Sigmoid colon (tissue), 7 donors: ENCODE results near the gene MMAA. TPM values are rescaled to one million over a fixed set of nuclear protein-coding genes. Genes with fewer than 3 reads are reported as not detected.

Experiments used
- DNase-seq: peaks from one replicate; pipeline ENCODE4 v3.0.0-alpha.2; 2019
- H3K27ac ChIP-seq, 4 donors: fragments of 200-600 bp; sonication (generic); one replicate each; pipeline ENCODE4 v1.5.1; 2016 to 2019; ENCODE audit warnings: mild to moderate bottlenecking in 1 of 4
- H3K27me3 ChIP-seq, 3 donors: fragments of 200-600 bp; sonication (generic); one replicate each; pipeline ENCODE4 v1.5.1; 2019; ENCODE audit warnings: mild to moderate bottlenecking in 1 of 3
- H3K36me3 ChIP-seq, 4 donors: fragments of 200-600 bp; sonication (generic); one replicate each; pipeline ENCODE4 v1.5.1; 2016 to 2019
- H3K4me1 ChIP-seq, 4 donors: fragments of 200-600 bp; sonication (generic); one replicate each; pipeline ENCODE4 v1.5.1; 2017 to 2019
- H3K4me3 ChIP-seq, 4 donors: fragments of 200-600 bp; sonication (generic); one replicate each; pipeline ENCODE4 v1.5.1; 2017 to 2019; ENCODE audit warnings: mild to moderate bottlenecking in 2 of 4, moderate library complexity in 1 of 4
- H3K9me3 ChIP-seq, 4 donors: fragments of 200-600 bp in 3 of 4; sonication (generic) in 3 of 4; one replicate each; pipeline versions ENCODE4 v1.5.1 to v1.6.1; 2013 to 2019
- CTCF ChIP-seq, 4 experiments: fragments of 450-650 bp in 3 of 4; fragments of 200-600 bp in 1 of 4; IDR thresholded peaks; one replicate each; pipeline ENCODE4 v1.5.1; 2016 to 2019; ENCODE audit warnings: antibody characterized with exemption in 4 of 4, mild to moderate bottlenecking in 3 of 4, moderate library complexity in 2 of 4
- EP300 ChIP-seq, 4 donors: sonication (generic); formaldehyde crosslinking; IDR thresholded peaks; one replicate each; pipeline ENCODE4 v1.6.1; 2017; ENCODE audit warnings: antibody characterized with exemption in 4 of 4
- POLR2A ChIP-seq, 2 donors: fragments of 450-650 bp; IDR thresholded peaks; one replicate each; pipeline ENCODE4 v1.6.1; 2016; ENCODE audit warnings: antibody characterized with exemption in 2 of 2, mild to moderate bottlenecking in 2 of 2, moderate library complexity in 2 of 2
- POLR2AphosphoS5 ChIP-seq, 4 donors: sonication (generic); formaldehyde crosslinking; IDR thresholded peaks; one replicate each; pipeline ENCODE4 v1.6.1; 2017; ENCODE audit warnings: antibody characterized with exemption in 4 of 4
- WGBS, 2 donors: extraction: QIAGEN DNeasy Blood & Tissue Kit; methylation state at CpG; one replicate each; pipeline ENCODE4 v1.1.7; 2013; 5-methylcytosine and 5-hydroxymethylcytosine counted together
- intact Hi-C: fragments of 100-400 bp; cut with DNase I; formaldehyde crosslinking; loops from one replicate; pipeline ENCODE4 v1.15.1; 2023
- polyA plus RNA-seq, 3 donors: library from polyadenylated mRNA; stranded (reverse); fragments of 200-250 nt; gene quantifications; one replicate each; pipeline ENCODE4 v1.2.3, GENCODE V29; 2013
- total RNA-seq, 4 donors: library from RNA; depleted of rRNA; stranded (reverse); fragments of >200 nt; gene quantifications; one replicate each; pipeline ENCODE4 v1.1.0, GENCODE V29; 2016
- donor health status: healthy with polysubstance abuse.
- donor health status: Bipolar disorder and iron deficiency.
- donor health status: healthy.

Gene MMAA
- total and polyA plus RNA-seq, 7 donors, result 2.5 to 12.3 (median 6.6) TPM

GRCh38 chr4:145698507-145698906, 79.3 kb downstream of the MMAA start:
- intact Hi-C loops, result no loop called here
- H3K4me3 ChIP-seq, result no peak overlapping the region
- no peaks in the 10 kb centered on the region for H3K9me3 ChIP-seq
- H3K4me1 ChIP-seq, result peaks cover 0 to 9% (median 0%) of the 10 kb centered on the region in 4 donors
- DNase-seq, result no peak
- TF ChIP-seq POLR2AphosphoS5 (IDR thresholded peaks at IDR 0.05) (no peak), CTCF (IDR thresholded peaks at IDR 0.05) (no peak), POLR2A (IDR thresholded peaks at IDR 0.05) (no peak), EP300 (IDR thresholded peaks at IDR 0.05) (no peak)
- H3K27me3 ChIP-seq, result no peaks in the 10 kb centered on the region
- no peak overlapping the region for H3K27ac ChIP-seq
- 97 to 99% methylated on average over 2 of the region's 2 CpGs for WGBS, 2 donors
- no peaks in the 10 kb centered on the region for H3K36me3 ChIP-seq

- TF ChIP-seq EP300 (IDR thresholded peaks at IDR 0.05) (no peak), POLR2AphosphoS5 (IDR thresholded peaks at IDR 0.05) (no peak), POLR2A (IDR thresholded peaks at IDR 0.05) (no peak), CTCF (IDR thresholded peaks at IDR 0.05) (no peak)
- 67 to 75% methylated on average over 4 of the region's 4 CpGs for WGBS, 2 donors
- intact Hi-C loops, result no loop called here
- H3K36me3 ChIP-seq, result no peaks in the 10 kb centered on the region
- no peaks in the 10 kb centered on the region for H3K9me3 ChIP-seq
- DNase-seq, result no peak
- no peaks in the 10 kb centered on the region for H3K4me1 ChIP-seq
- no peak overlapping the region for H3K4me3 ChIP-seq
- H3K27ac ChIP-seq, result no peak overlapping the region
- no peaks in the 10 kb centered on the region for H3K27me3 ChIP-seq
Measured at GRCh38 chr4:145703850-145704497, 84.8 kb downstream of the MMAA start.

GRCh38 chr4:145709336-145709735, 90.2 kb downstream of the MMAA start:
- Histone ChIP-seq H3K27ac (no peak overlapping the region), H3K4me1 (no peaks in the 10 kb centered on the region), H3K4me3 (no peak overlapping the region), H3K27me3 (no peaks in the 10 kb centered on the region), H3K36me3 (no peaks in the 10 kb centered on the region), H3K9me3 (peaks cover 0 to 4% (median 0%) of the 10 kb centered on the region in 4 donors)
- DNase-seq, result no peak
- intact Hi-C loops, result no loop called here
- no peak for TF ChIP-seq POLR2AphosphoS5 (IDR thresholded peaks at IDR 0.05)
- TF ChIP-seq EP300 (IDR thresholded peaks at IDR 0.05), result no peak
- no peak for TF ChIP-seq CTCF (IDR thresholded peaks at IDR 0.05)
- TF ChIP-seq POLR2A (IDR thresholded peaks at IDR 0.05), result no peak
- WGBS, 2 donors, result 15 to 67% methylated on average over 1 of the region's 1 CpG

Other genes starting within 250 kb of the MMAA start
- 10 to 100 TPM; 25.8 to 45.7 (median 33.4) TPM for gene SMAD1, start 137.5 kb upstream of the MMAA start, total RNA-seq
- 10 to 100 TPM; 13.8 to 14.7 (median 14.1) TPM for gene SMAD1, start 137.5 kb upstream of the MMAA start, polyA plus RNA-seq
- gene C4orf51, start 60.8 kb downstream of the MMAA start, total RNA-seq, result not detected
- not detected for gene C4orf51, start 60.8 kb downstream of the MMAA start, polyA plus RNA-seq